HG02642 (cell line): Measurements from ENCODE around the gene NOM1.
A peak's percentile ranks its signal among the peaks of the same experiment; 100 is the strongest.
"Not testable (repeated sequence)": the region's sequence is repeated elsewhere in the genome, so short reads cannot be mapped to it uniquely, and the experiment has no call there.

ENCODE experiments used
- ATAC-seq: cut with Tn5 transposase; IDR thresholded peaks from one replicate; pipeline ENCODE4 v1.9.1; 2021; ENCODE audit warnings: mild to moderate bottlenecking; ENCODE audit not compliant: unreplicated experiment, poor library complexity

Gene NOM1, protein sequence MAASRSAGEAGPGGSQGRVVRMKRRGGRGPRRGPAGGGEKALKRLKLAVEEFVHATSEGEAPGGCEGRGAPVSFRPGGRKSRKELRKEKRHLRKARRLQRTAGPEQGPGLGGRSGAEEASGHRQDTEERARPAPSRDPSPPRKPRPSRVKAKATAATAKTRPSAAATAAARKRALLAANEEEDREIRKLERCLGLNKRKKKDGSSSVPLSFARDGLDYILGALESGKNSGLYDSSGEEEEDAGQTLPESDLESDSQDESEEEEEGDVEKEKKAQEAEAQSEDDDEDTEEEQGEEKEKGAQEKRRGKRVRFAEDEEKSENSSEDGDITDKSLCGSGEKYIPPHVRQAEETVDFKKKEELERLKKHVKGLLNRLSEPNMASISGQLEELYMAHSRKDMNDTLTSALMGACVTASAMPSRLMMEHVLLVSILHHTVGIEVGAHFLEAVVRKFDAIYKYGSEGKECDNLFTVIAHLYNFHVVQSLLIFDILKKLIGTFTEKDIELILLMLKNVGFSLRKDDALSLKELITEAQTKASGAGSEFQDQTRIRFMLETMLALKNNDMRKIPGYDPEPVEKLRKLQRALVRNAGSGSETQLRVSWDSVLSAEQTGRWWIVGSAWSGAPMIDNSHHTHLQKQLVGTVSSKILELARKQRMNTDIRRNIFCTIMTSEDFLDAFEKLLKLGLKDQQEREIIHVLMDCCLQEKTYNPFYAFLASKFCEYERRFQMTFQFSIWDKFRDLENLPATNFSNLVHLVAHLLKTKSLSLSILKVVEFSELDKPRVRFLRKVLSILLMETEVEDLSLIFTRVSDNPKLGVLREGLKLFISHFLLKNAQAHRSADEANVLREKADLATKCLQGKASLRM

DNA sequence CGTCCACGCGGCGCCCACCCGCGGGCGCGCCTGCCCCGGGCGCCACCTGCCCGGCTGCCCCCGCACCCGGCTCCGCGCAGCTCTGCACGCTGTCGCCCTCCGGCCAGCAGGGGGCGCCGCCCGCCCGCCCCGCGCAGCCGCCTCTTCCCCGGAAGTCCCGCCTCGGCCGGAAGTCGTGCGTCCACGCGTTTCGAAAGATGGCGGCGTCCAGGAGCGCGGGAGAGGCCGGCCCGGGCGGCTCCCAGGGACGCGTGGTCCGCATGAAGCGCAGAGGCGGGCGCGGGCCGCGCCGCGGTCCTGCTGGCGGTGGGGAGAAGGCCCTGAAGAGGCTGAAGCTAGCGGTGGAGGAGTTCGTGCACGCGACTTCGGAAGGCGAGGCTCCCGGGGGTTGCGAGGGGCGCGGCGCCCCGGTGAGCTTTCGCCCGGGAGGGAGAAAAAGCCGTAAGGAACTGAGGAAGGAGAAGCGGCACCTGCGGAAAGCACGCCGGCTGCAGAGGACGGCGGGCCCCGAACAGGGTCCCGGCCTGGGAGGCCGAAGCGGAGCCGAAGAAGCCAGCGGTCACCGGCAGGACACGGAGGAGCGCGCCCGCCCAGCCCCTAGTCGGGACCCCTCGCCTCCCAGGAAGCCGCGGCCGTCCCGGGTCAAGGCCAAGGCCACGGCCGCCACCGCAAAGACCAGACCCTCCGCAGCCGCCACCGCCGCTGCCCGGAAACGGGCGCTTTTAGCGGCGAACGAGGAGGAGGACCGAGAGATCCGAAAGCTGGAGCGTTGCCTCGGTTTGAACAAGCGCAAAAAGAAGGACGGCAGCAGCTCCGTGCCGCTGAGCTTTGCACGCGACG, at the start of gene NOM1:
NOM1 (plus strand) TSS at position 172 of the 840 bp plus-strand sequence; CDS start at position 198, 26 bp downstream.
- peak; percentile 94 for ATAC-seq

- not testable (repeated sequence) for ATAC-seq
These were observed 49.4 kb upstream of the NOM1 start for GRCh38 chr7:156900093-156900492.

- no peak for ATAC-seq
These were observed 46.1 kb upstream of the NOM1 start for GRCh38 chr7:156903232-156903909.

DNA sequence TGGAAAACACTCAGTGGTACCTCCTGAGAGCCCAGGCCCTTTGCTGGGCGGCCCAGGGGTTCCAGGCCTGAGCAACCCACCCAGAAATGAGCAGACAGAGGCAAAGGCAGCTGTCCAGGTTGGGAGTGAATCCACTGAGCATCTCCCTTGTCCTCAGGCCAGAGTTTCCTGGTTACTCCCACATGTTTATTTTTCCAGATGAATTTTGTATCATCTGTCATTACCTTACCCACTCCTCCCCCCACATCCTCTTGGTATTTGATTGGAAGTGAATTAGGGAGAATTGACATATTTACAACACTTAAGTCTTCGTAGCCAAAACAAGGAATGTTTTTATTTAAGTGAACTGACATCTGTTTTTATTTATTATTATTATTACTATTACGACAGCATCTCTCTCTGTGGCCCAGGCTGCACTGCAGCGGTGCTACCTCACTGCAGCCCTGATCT, 43.3 kb upstream of the NOM1 start:
- ATAC-seq = no peak

DNA sequence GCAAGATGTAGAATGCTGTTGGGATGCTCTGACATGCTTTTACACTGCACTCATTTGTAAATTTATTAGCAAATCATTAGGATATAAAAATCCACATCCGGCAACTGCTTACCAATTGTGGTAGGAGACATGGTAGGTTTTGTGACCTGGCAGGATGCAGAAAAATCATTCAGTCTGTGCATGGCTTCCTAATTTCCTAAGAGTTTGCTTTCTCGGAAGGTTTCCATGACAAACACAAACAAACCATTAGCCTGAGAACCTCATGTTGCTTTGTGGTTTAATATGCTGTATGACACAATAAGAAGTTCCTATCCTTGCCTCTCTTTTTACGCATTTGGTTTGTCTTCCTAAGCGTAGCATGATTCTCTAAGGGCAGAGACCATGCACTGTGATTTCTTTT, 41.9 kb upstream of the NOM1 start:
- ATAC-seq = no peak

GRCh38 chr7:156909574-156910252, 39.8 kb upstream of the NOM1 start:
- not testable (repeated sequence) for ATAC-seq

DNA sequence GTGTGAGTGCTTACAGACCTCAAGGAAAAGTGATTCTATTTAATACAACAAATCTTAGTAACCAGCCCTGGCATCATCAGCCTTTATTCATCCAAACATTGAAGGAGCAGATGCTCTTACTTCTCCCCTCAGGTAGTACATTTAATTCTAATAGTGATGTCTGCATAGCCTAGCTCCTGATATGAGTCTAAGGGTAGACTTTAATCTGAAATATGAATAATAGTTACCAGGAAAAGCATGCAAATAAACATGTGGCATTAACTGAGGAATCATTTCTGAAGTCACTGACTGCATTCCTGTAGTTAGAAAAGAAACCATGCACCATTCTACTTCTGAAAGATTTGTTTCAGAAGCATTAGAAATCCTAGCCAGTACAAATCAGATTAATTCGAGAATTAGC, 30.9 kb upstream of the NOM1 start:
- peak; percentile 46 for ATAC-seq

DNA sequence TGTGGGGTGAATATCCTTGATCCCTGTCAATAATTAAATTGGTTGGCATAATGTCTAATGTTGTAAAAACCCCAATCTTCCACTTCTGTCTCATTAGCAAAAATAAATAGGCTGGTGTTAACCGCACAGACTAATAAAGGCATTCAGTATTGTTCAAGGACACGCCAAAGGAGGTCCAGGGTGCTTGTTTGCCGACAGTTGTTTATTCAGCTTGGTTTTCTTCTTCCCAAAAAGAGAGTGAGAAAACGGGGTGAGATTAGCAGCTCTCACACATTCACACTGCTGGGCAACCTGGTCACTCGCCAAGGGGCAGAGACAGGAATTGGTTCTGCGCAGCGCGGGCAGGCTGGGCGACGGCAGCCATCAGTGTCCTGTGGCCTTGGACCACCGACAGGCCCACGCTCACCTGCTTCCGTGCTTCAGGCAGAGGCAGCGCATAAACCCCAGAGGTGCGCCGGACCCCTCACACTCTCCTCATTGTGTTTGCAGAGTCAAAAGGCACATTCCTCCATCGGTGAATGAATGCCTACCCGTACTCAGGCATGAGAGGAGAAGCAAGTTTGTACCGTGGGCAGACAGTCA, 30.3 kb upstream of the NOM1 start:
- ATAC-seq = peak; percentile 29

- no peak for ATAC-seq
These were observed 29.4 kb upstream of the NOM1 start for GRCh38 chr7:156920076-156920475.

GRCh38 chr7:156920487-156921373, 28.8 kb upstream of the NOM1 start:
- ATAC-seq = not testable (repeated sequence)

GRCh38 chr7:156922304-156922703, 27.2 kb upstream of the NOM1 start:
- not testable (repeated sequence) for ATAC-seq

DNA sequence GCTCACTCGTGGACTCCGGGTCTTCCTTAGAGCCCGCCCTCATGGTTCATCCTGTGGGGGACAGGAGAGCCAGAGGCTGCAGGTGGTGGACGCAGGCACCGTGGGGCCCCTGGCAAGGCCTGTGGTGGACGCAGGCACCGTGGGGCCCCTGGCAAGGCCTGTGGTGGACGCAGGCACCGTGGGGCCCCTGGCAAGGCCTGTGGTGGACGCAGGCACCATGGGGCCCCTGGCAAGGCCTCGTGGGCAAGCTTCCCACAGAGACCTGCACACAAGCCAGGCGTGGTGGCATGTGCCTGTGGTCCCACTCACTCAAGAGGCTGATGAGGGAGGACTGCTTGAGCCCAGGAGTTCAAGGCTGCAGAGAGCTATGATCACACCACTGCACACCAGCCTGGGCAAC, 23.7 kb upstream of the NOM1 start:
- not testable (repeated sequence) for ATAC-seq

DNA sequence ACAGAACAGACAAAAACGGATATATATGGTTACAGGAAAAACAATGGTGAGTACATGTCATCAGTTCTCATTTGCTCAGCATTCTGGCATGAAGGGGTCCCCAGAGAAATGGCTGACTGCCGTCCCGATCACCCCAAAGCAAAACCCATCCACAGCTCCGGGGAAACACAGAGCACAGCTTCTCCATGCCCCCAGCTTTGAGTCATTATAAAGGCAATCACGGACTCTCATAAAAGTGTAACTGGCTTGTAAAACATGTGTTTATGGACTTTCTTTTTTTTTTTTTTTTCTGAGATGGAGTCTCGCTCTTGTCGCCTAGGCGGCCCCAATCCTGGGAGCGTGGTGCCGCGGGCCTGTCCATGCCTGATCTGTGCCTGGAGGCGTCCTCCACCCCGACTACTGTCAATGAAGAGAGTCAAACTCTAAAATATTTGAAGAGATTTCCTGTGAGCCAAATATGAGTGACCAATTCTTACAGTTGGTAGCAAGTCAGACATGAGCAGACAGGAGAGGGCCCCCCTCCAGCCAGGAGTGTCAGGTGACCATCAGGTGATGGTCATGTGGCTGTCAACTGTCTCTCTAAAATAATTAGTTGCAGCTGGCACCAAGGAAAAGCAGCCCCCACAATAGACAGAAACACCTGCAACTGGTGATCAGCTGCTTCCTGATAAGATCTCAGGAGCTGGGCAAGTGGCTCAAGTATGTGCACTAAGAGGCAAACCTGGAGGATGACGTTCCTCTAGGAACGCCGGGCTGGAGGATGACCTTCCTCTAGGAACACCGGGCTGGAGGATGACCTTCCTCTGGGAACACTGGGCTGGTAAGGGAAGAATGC, 21.7 kb upstream of the NOM1 start:
- ATAC-seq = no peak

GRCh38 chr7:156928406-156928747, 21.1 kb upstream of the NOM1 start:
- ATAC-seq = no peak

GRCh38 chr7:156929789-156930539, 19.5 kb upstream of the NOM1 start:
- no peak for ATAC-seq

DNA sequence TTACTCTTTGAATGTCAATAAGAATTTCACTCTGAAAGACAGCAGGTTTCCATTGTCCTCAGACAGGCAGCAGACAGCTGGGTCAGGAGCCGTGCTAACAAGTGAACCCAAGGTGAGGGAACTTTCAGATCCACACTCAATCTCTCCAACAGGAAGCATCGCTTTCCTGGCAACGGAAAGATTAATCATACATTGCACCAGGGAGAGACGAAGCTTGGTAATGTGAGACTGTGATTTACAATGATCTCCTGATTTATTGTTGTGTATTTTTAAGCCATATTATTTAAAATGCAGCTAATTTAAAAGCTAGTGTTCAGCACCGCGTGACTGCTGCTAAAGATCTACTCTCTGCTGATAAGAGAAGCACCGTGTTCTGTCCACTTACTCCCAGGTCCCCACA, 17.5 kb upstream of the NOM1 start:
- ATAC-seq = no peak
